Measurements from ENCODE around the gene SERPINA4.

SERPINA4 gene

GRCh38 chr14:94617988-94618822 lies 57.0 kb downstream of the SERPINA4 start:
- no peak for DNase-seq

GRCh38 chr14:94619297-94619696 lies 58.1 kb downstream of the SERPINA4 start:
- no peak for DNase-seq

Data from activated naive CD4-positive, alpha-beta T cell treated with anti-CD3 and anti-CD28 coated beads, Interleukin-2, amount 50 U/mL, for 16 hours (primary cell).